ENCODE results near the gene DOCK4. TPM values are rescaled to one million over a fixed set of nuclear protein-coding genes. Genes with fewer than 3 reads are reported as not detected.

DOCK4 gene
- total RNA-seq, 3 donors from 2014 or later = 1.1 to 2.1 (median 2.1) TPM

- Mint-ChIP-seq H3K4me1 (ENCODE audit: low read depth) (no peaks in the 10 kb centered on the region), H3K4me3 (no peak overlapping the region), H3K9me3 (no peaks in the 10 kb centered on the region), H3K36me3 (ENCODE audit: insufficient read depth) (no peaks in the 10 kb centered on the region), H3K27me3 (ENCODE audit: low read depth) (no peaks in the 10 kb centered on the region)
- DNase-seq (no peak), ATAC-seq (no peak)
These were observed 87.3 kb downstream of the DOCK4 start for GRCh38 chr7:112118581-112119566.

GRCh38 chr7:112116894-112117293 lies 89.3 kb downstream of the DOCK4 start:
- ATAC-seq (no peak), DNase-seq (no peak)
- no peaks in the 10 kb centered on the region for H3K9me3 Mint-ChIP-seq
- no peaks in the 10 kb centered on the region for H3K4me1 Mint-ChIP-seq (ENCODE audit: low read depth)
- peaks cover 1% of the 10 kb centered on the region for H3K27me3 Mint-ChIP-seq (ENCODE audit: low read depth)
- no peak overlapping the region for H3K4me3 Mint-ChIP-seq
- H3K36me3 Mint-ChIP-seq (ENCODE audit: insufficient read depth) = no peaks in the 10 kb centered on the region

DNA sequence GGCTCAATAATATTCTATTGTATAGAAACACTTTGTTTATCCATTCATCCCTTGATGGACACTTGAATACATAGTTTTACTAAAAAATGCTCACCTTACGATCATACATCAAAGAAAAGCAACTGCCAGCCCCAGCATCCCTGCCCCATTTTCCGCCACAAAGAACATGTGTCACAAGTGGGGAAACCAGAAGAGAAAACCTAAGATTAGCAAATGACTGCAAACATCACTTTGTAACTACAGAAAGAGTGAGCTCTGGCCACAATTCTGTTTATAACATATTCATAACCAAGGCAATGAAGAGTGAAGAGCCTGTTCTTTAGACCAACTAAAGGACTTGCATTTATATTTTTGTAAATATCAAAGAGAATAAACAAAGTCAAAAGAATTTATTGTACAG lies 89.8 kb downstream of the DOCK4 start:
- no peak overlapping the region for H3K4me3 Mint-ChIP-seq
- H3K4me1 Mint-ChIP-seq (ENCODE audit: low read depth) = no peaks in the 10 kb centered on the region
- peaks cover 4% of the 10 kb centered on the region for H3K27me3 Mint-ChIP-seq (ENCODE audit: low read depth)
- DNase-seq (no peak), ATAC-seq (no peak)
- H3K9me3 Mint-ChIP-seq = no peaks in the 10 kb centered on the region
- no peaks in the 10 kb centered on the region for H3K36me3 Mint-ChIP-seq (ENCODE audit: insufficient read depth)

DNA sequence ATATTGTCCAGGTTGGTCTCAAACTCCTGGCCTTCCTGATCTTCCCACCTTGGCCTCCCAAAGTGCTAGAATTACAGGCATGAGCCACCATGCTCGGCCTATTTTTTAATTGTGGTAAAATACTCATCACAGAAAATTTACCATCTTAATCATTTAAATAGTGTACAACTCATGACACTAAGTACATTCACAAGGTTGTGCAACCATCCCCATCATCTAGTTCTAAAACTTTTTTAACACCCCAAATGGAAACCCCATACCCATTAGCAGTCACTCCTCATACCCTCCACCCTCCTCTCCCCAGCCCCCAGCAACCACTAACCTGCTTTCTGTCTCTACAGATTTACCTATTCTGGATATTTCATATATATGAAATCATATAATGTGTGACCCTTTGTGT lies 90.3 kb downstream of the DOCK4 start:
- Mint-ChIP-seq H3K4me3 (no peak overlapping the region), H3K27me3 (ENCODE audit: low read depth) (peaks cover 4% of the 10 kb centered on the region), H3K9me3 (no peaks in the 10 kb centered on the region), H3K4me1 (ENCODE audit: low read depth) (no peaks in the 10 kb centered on the region), H3K36me3 (ENCODE audit: insufficient read depth) (no peaks in the 10 kb centered on the region)
- no peak for ATAC-seq
- DNase-seq = no peak

DNA sequence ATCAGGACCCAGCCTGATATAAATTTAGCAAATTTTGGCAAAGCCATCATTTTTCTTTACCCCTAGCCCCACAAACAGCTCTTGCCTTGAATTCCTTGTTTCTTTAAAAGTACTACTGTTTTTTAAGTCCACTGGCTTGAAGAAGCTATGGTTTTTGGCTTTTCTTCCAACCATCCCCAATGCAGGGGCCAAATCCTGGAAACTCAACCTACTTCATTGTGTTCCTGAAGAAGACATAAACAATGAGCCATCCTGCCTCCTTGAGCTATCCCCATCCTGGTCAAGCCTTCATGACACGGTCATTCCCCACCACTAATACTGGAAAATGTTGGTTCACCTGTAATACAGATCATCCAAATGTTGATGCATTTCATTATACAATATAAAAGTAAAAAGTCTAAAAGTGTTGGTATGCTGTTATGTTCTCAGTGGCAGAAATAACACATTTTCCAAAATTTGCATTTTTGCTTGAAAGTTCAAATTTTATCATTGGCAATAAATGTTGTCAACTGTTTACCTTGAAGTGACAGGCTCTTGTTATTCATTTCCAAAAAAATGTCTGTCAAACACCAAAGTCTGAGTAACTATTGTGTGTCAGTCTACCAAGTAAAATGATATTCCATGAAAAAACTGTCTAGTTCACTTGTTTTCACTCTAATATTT lies 92.2 kb downstream of the DOCK4 start:
- DNase-seq = no peak
- H3K4me3 Mint-ChIP-seq = no peak overlapping the region
- no peaks in the 10 kb centered on the region for H3K36me3 Mint-ChIP-seq (ENCODE audit: insufficient read depth)
- no peak for ATAC-seq
- H3K4me1 Mint-ChIP-seq (ENCODE audit: low read depth) = no peaks in the 10 kb centered on the region
- H3K9me3 Mint-ChIP-seq = no peaks in the 10 kb centered on the region
- H3K27me3 Mint-ChIP-seq (ENCODE audit: low read depth) = peaks cover 4% of the 10 kb centered on the region

DNA sequence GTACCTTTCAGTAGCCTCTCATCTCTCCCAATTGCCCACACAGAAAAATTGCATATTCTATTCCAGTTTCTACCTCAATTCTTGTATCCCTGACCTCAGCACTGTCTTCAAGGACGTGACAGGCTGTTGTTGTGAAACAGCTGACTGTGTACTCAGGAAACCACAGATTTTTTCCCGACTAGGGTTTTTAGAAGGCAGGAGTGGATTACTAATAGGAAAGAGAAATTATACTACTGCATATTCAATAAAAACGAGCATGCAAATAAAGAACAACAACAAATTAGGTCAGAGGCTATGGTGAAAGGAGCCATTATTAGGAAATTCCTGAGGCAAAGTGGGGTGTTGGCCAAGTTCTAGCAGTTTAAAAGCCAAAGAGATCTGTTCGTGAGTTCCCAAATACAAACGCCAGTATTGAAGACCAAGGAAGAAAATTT lies 93.4 kb downstream of the DOCK4 start:
- Mint-ChIP-seq H3K4me1 (ENCODE audit: low read depth) (no peaks in the 10 kb centered on the region), H3K4me3 (no peak overlapping the region)
- no peak for ATAC-seq

GRCh38 chr7:112110651-112111050 lies 95.5 kb downstream of the DOCK4 start:
- Mint-ChIP-seq H3K4me3 (no peak overlapping the region), H3K9me3 (no peaks in the 10 kb centered on the region), H3K4me1 (ENCODE audit: low read depth) (no peaks in the 10 kb centered on the region), H3K27me3 (ENCODE audit: low read depth) (peaks cover 4% of the 10 kb centered on the region), H3K36me3 (ENCODE audit: insufficient read depth) (no peaks in the 10 kb centered on the region)
- ATAC-seq (no peak), DNase-seq (no peak)

More for the DNA sequence above, 93.4 kb downstream of the DOCK4 start:
- no peaks in the 10 kb centered on the region for H3K9me3 Mint-ChIP-seq
- no peaks in the 10 kb centered on the region for H3K36me3 Mint-ChIP-seq (ENCODE audit: insufficient read depth)
- no peak for DNase-seq
- H3K27me3 Mint-ChIP-seq (ENCODE audit: low read depth) = peaks cover 4% of the 10 kb centered on the region

GRCh38 chr7:112110175-112110574 lies 96.0 kb downstream of the DOCK4 start:
- H3K4me3 Mint-ChIP-seq = no peak overlapping the region

GRCh38 chr7:112108981-112109380 lies 97.2 kb downstream of the DOCK4 start:
- Mint-ChIP-seq H3K36me3 (ENCODE audit: insufficient read depth) (no peaks in the 10 kb centered on the region), H3K4me3 (no peak overlapping the region), H3K9me3 (no peaks in the 10 kb centered on the region), H3K27me3 (ENCODE audit: low read depth) (peaks cover 4% of the 10 kb centered on the region), H3K4me1 (ENCODE audit: low read depth) (no peaks in the 10 kb centered on the region)
- ATAC-seq (no peak), DNase-seq (no peak)

More at GRCh38 chr7:112110175-112110574, 96.0 kb downstream of the DOCK4 start:
- no peaks in the 10 kb centered on the region for H3K4me1 Mint-ChIP-seq (ENCODE audit: low read depth)
- no peak for ATAC-seq
- H3K36me3 Mint-ChIP-seq (ENCODE audit: insufficient read depth) = no peaks in the 10 kb centered on the region
- H3K9me3 Mint-ChIP-seq = no peaks in the 10 kb centered on the region
- DNase-seq = no peak
- peaks cover 4% of the 10 kb centered on the region for H3K27me3 Mint-ChIP-seq (ENCODE audit: low read depth)

- ATAC-seq (no peak), DNase-seq (no peak)
- H3K4me1 Mint-ChIP-seq (ENCODE audit: low read depth) = no peaks in the 10 kb centered on the region
- H3K4me3 Mint-ChIP-seq = no peak overlapping the region
- H3K9me3 Mint-ChIP-seq = no peaks in the 10 kb centered on the region
- H3K27me3 Mint-ChIP-seq (ENCODE audit: low read depth) = no peaks in the 10 kb centered on the region
- no peaks in the 10 kb centered on the region for H3K36me3 Mint-ChIP-seq (ENCODE audit: insufficient read depth)
These were observed 100.3 kb downstream of the DOCK4 start for GRCh38 chr7:112105584-112106530.

DNA sequence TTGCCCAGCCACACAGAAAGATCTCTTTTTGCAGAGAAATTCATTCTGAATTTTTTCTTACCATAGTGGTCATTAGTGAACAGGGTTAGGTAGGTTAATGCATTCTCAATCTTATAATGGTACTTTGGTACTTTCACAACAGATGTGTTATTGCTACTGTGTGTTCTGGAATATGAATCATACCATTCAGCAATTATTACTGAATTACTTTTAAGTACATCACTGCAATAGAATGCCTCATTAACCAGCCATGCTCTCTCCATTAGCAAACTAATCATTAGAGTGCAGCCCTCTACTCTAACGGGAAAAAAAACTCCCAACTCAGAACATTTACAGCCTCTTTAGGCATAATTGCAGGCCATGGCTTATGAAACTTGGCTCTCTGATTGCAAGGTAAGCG lies 102.1 kb downstream of the DOCK4 start:
- no peaks in the 10 kb centered on the region for H3K4me1 Mint-ChIP-seq (ENCODE audit: low read depth)
- no peaks in the 10 kb centered on the region for H3K9me3 Mint-ChIP-seq
- H3K4me3 Mint-ChIP-seq = no peak overlapping the region
- ATAC-seq = no peak
- H3K36me3 Mint-ChIP-seq (ENCODE audit: insufficient read depth) = no peaks in the 10 kb centered on the region
- H3K27me3 Mint-ChIP-seq (ENCODE audit: low read depth) = no peaks in the 10 kb centered on the region
- no peak for DNase-seq

- no peak overlapping the region for H3K4me3 Mint-ChIP-seq
- no peaks in the 10 kb centered on the region for H3K36me3 Mint-ChIP-seq (ENCODE audit: insufficient read depth)
- no peaks in the 10 kb centered on the region for H3K27me3 Mint-ChIP-seq (ENCODE audit: low read depth)
- ATAC-seq (no peak), DNase-seq (no peak)
- H3K9me3 Mint-ChIP-seq = no peaks in the 10 kb centered on the region
- no peaks in the 10 kb centered on the region for H3K4me1 Mint-ChIP-seq (ENCODE audit: low read depth)
These were observed 103.0 kb downstream of the DOCK4 start for GRCh38 chr7:112103246-112103645.

GRCh38 chr7:112101201-112101846 lies 104.9 kb downstream of the DOCK4 start:
- no peak overlapping the region for H3K4me3 Mint-ChIP-seq
- ATAC-seq = no peak
- no peaks in the 10 kb centered on the region for H3K36me3 Mint-ChIP-seq (ENCODE audit: insufficient read depth)
- no peaks in the 10 kb centered on the region for H3K27me3 Mint-ChIP-seq (ENCODE audit: low read depth)
- no peaks in the 10 kb centered on the region for H3K4me1 Mint-ChIP-seq (ENCODE audit: low read depth)
- no peaks in the 10 kb centered on the region for H3K9me3 Mint-ChIP-seq
- no peak for DNase-seq
